Measurements from ENCODE around the gene EEIG2. TPM values are rescaled to one million over a fixed set of nuclear protein-coding genes. Genes with fewer than 3 reads are reported as not detected.

EEIG2 gene
- total RNA-seq, 1 donor from 2014 or later = 13.7 TPM

DNA sequence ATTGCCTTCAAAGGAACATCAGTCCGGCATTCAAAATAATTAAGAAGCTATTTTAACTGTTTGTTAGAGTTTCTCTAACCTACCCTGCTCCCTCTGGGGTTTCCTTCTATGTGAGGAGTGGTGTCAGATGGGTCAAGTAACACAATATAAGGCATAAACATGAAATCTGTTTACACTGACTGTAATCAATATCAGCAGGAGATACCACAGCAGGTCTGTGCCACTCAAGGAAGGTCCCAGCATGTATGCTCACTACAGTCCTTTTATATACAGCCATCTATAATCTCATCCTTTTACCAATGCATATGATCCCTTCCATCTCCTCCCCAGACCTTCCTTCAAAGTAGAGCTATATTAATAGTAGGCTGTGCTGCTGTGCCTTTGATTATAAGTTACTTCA, 25.4 kb downstream of the EEIG2 start:
- DNase-seq (ENCODE audit: low spot score) = no peak
- H3K36me3 Mint-ChIP-seq (ENCODE audit: low read depth) = no peaks in the 10 kb centered on the region
- no peak overlapping the region for H3K4me3 Mint-ChIP-seq (ENCODE audit: unreplicated experiment)
- H3K4me1 Mint-ChIP-seq (ENCODE audit: low read depth) = peaks cover 36% of the 10 kb centered on the region
- no peaks in the 10 kb centered on the region for H3K27me3 Mint-ChIP-seq (ENCODE audit: low read depth)
- TF ChIP-seq CTCF (IDR thresholded peaks at IDR 0.05) = no peak
- peaks cover 13% of the 10 kb centered on the region for H3K9me3 Mint-ChIP-seq (ENCODE audit: low read depth)
- H3K27ac Mint-ChIP-seq (ENCODE audit: unreplicated experiment) = no peak overlapping the region

DNA sequence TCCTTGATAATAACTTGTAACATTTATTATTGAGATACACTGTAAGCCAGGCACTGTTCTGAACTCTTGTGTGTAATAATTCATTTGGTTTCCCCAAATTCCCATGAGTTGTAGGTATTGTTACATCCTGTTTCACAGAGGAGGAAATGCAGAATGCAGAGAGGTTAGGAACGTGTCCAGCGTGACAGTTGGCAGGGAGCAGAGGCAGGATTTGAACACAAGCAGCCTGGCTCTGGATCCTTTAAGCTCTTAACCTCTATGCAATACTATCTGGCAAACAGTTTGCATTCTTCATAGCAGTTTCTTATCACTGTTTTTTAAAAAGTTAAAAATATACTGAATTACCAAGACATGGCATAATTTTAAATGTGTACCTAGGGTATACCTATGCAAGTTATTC, 30.5 kb downstream of the EEIG2 start:
- no peak overlapping the region for H3K4me3 Mint-ChIP-seq (ENCODE audit: unreplicated experiment)
- no peak for DNase-seq (ENCODE audit: low spot score)
- H3K27ac Mint-ChIP-seq (ENCODE audit: unreplicated experiment) = peak overlapping the region; percentile 76
- H3K36me3 Mint-ChIP-seq (ENCODE audit: low read depth) = no peaks in the 10 kb centered on the region
- no peaks in the 10 kb centered on the region for H3K27me3 Mint-ChIP-seq (ENCODE audit: low read depth)
- peaks cover 42% of the 10 kb centered on the region for H3K4me1 Mint-ChIP-seq (ENCODE audit: low read depth)
- H3K9me3 Mint-ChIP-seq (ENCODE audit: low read depth) = no peaks in the 10 kb centered on the region
- TF ChIP-seq CTCF (IDR thresholded peaks at IDR 0.05) = no peak

DNA sequence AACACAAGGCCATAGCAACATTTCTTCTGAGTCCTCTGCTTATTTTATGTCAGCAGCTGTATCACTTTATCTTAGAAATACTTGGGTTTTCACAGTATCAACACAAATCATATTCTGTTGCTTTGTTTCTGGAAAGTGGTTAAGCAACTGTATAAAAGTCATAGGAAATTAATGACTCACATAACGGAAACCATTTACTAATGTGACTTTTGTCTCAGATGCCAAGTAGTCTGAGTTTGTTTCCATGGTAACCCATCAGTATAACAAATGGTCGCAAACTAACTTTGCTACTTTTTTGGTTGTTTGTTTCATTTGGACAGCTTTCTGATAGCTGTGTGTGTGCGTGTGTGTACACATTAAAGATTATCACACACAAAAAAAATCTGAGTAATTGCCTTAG, 31.1 kb downstream of the EEIG2 start:
- Mint-ChIP-seq H3K9me3 (ENCODE audit: low read depth) (no peaks in the 10 kb centered on the region), H3K4me1 (ENCODE audit: low read depth) (peaks cover 42% of the 10 kb centered on the region), H3K27me3 (ENCODE audit: low read depth) (no peaks in the 10 kb centered on the region), H3K4me3 (ENCODE audit: unreplicated experiment) (no peak overlapping the region), H3K27ac (ENCODE audit: unreplicated experiment) (peak overlapping the region; percentile 78), H3K36me3 (ENCODE audit: low read depth) (no peaks in the 10 kb centered on the region)
- no peak for DNase-seq (ENCODE audit: low spot score)
- TF ChIP-seq CTCF (IDR thresholded peaks at IDR 0.05) = no peak

DNA sequence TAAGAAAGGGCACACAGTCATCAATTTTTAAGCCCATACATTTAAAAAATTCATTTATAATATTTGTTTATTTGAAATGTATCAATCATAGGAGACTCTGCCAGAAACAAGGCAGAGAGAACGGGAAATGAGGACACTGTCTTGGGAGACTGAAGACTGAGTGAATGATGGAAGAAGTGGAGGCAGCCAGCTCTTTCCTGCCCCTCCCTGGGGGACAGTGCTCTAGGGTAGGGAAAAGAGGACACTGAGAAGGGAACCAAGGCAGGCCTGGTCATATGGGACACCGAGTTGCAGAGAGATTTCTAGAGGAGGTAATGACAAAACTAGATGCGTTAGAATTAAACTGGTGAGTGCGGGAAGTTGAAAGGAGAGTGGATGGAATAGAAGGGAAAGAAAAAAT, 31.6 kb downstream of the EEIG2 start:
- Mint-ChIP-seq H3K4me3 (ENCODE audit: unreplicated experiment) (no peak overlapping the region), H3K4me1 (ENCODE audit: low read depth) (peaks cover 37% of the 10 kb centered on the region), H3K27ac (ENCODE audit: unreplicated experiment) (peak overlapping the region; percentile 85), H3K36me3 (ENCODE audit: low read depth) (no peaks in the 10 kb centered on the region), H3K9me3 (ENCODE audit: low read depth) (no peaks in the 10 kb centered on the region), H3K27me3 (ENCODE audit: low read depth) (no peaks in the 10 kb centered on the region)
- no peak for DNase-seq (ENCODE audit: low spot score)
- TF ChIP-seq CTCF (IDR thresholded peaks at IDR 0.05) = no peak

DNA sequence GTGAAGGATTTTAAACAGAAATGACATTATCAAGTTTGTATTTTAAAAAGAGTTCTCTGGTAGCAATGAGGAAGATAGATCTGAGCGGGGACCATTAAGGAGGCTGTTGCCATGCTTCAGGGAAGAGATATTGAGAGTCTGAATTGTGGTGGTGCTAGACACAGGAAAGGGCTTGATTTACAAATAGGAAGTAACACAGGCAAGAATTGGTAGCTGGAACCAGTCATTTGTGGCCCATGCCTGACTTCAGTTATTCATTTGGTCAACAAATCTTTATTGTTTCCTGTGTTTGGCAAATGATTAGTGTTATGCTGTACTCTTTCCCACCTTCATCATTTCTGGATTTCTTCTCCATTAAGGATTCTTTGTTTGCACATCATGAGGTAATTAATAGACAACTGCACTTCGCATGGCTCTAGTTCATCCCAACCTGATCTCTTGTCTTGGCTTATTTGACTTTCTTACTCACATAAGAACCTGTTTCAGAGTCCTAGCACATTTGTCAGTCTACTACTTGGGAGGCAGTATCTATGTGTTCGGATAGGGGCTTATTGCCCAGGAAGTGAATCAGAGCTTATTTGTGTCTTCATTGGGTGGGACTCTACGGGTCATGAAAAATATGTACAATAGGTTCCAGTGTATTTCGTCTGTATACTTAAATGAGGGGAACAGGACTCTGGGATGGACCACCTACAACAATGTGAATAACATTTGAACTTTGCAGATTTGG, 32.3 kb downstream of the EEIG2 start:
- Mint-ChIP-seq H3K27ac (ENCODE audit: unreplicated experiment) (no peak overlapping the region), H3K36me3 (ENCODE audit: low read depth) (no peaks in the 10 kb centered on the region), H3K27me3 (ENCODE audit: low read depth) (no peaks in the 10 kb centered on the region), H3K9me3 (ENCODE audit: low read depth) (no peaks in the 10 kb centered on the region), H3K4me3 (ENCODE audit: unreplicated experiment) (no peak overlapping the region), H3K4me1 (ENCODE audit: low read depth) (peaks cover 36% of the 10 kb centered on the region)
- no peak for DNase-seq (ENCODE audit: low spot score)
- no peak for TF ChIP-seq CTCF (IDR thresholded peaks at IDR 0.05)

All from chondrocyte (in vitro differentiated cells).